Measurements from ENCODE around the gene DIPK1A.
A peak's percentile ranks its signal among the peaks of the same experiment; 100 is the strongest.

DIPK1A gene

DNA sequence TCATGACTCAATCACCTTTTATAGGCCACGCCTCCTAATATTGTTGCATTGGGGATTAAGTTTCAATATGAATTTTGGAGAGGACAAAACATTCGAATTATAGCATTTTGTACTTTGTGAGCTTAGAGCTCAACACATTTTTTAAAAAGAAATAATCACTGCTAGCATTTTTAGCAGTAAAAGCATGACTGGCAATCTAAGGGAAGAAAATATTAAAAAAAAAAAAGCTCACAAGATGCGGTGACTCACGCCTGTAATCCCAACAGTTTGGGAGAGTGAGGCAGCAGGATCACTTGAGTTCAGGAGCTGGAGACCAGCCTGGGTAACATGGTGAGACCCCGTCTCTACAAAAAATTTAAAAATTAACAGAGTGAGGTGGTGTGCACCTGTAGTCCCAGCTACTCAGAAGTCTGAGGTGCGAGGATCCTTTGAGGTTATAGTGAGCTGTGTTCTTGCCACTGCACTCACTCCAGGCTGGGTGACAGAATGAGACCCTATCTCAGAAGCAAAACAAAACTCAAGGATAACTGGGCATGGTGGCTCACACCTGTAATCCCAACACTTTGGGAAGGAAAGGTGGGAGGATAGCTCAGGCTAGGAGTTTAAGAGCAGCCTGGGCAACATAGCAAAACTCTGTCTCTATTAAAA, 28.8 kb upstream of the DIPK1A start:
- Histone ChIP-seq H3K36me3 (ENCODE audit: insufficient read depth, low read length) (no peaks in the 10 kb centered on the region), H3K27me3 (ENCODE audit: insufficient read depth, low read length, poor library complexity) (no peaks in the 10 kb centered on the region), H3K9me3 (ENCODE audit: insufficient read depth, low read length, severe bottlenecking) (no peaks in the 10 kb centered on the region), H3K9ac (ENCODE audit: low read depth, low read length) (peak overlapping the region; percentile 40), H3K4me3 (ENCODE audit: low read depth in 1 of 2, low read length in 2 of 2) (peak overlapping the region in 1 of 2 experiments; percentile 17; a peak in 2 of 4 replicates), H4K20me1 (ENCODE audit: insufficient read depth, low read length) (no peaks in the 10 kb centered on the region), H3K4me1 (ENCODE audit: insufficient read depth, low read length) (peaks cover 52% of the 10 kb centered on the region), H3K79me2 (ENCODE audit: insufficient read depth, low read length) (no peaks in the 10 kb centered on the region), H2AFZ (ENCODE audit: low read depth, low read length) (no peak overlapping the region), H3K4me2 (ENCODE audit: insufficient read depth, low read length) (peak overlapping the region; percentile 51), H3K27ac (ENCODE audit: low read length) (peak overlapping the region; percentile 87)
- peak; percentile 51 for ATAC-seq (ENCODE audit: insufficient read depth, low read depth)
- TF ChIP-seq, protein P1, sequence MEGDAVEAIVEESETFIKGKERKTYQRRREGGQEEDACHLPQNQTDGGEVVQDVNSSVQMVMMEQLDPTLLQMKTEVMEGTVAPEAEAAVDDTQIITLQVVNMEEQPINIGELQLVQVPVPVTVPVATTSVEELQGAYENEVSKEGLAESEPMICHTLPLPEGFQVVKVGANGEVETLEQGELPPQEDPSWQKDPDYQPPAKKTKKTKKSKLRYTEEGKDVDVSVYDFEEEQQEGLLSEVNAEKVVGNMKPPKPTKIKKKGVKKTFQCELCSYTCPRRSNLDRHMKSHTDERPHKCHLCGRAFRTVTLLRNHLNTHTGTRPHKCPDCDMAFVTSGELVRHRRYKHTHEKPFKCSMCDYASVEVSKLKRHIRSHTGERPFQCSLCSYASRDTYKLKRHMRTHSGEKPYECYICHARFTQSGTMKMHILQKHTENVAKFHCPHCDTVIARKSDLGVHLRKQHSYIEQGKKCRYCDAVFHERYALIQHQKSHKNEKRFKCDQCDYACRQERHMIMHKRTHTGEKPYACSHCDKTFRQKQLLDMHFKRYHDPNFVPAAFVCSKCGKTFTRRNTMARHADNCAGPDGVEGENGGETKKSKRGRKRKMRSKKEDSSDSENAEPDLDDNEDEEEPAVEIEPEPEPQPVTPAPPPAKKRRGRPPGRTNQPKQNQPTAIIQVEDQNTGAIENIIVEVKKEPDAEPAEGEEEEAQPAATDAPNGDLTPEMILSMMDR (IDR thresholded peaks at IDR 0.05; ENCODE audit: borderline replicate concordance, extremely low read depth, low read length, poor library complexity, severe bottlenecking) = no peak
- TF ChIP-seq EZH2 (IDR thresholded peaks at IDR 0.05; ENCODE audit: borderline replicate concordance, low read depth, low read length, severe bottlenecking) = no peak
- DNase-seq = peak; percentile 47

GRCh38 chr1:92989253-92989652, 28.0 kb upstream of the DIPK1A start:
- DNase-seq (no peak), ATAC-seq (ENCODE audit: insufficient read depth, low read depth) (no peak)
- Histone ChIP-seq H3K9ac (ENCODE audit: low read depth, low read length) (peak overlapping the region; percentile 40), H3K4me2 (ENCODE audit: insufficient read depth, low read length) (peak overlapping the region; percentile 51; the same call in 1 of the 2 replicates), H4K20me1 (ENCODE audit: insufficient read depth, low read length) (no peaks in the 10 kb centered on the region), H3K9me3 (ENCODE audit: insufficient read depth, low read length, severe bottlenecking) (no peaks in the 10 kb centered on the region), H3K79me2 (ENCODE audit: insufficient read depth, low read length) (no peaks in the 10 kb centered on the region), H3K4me3 (ENCODE audit: low read depth in 1 of 2, low read length in 2 of 2) (no peak overlapping the region), H3K27me3 (ENCODE audit: insufficient read depth, low read length, poor library complexity) (no peaks in the 10 kb centered on the region), H2AFZ (ENCODE audit: low read depth, low read length) (peak overlapping the region; percentile 1; the same call in 1 of the 2 replicates), H3K4me1 (ENCODE audit: insufficient read depth, low read length) (peaks cover 52% of the 10 kb centered on the region), H3K27ac (ENCODE audit: low read length) (peak overlapping the region; percentile 87), H3K36me3 (ENCODE audit: insufficient read depth, low read length) (no peaks in the 10 kb centered on the region)
- TF ChIP-seq EZH2 (IDR thresholded peaks at IDR 0.05; ENCODE audit: borderline replicate concordance, low read depth, low read length, severe bottlenecking) = no peak
- TF ChIP-seq, protein P1 (IDR thresholded peaks at IDR 0.05; ENCODE audit: borderline replicate concordance, extremely low read depth, low read length, poor library complexity, severe bottlenecking) = no peak

- ATAC-seq (ENCODE audit: insufficient read depth, low read depth) = no peak
- no peak for TF ChIP-seq EZH2 (IDR thresholded peaks at IDR 0.05; ENCODE audit: borderline replicate concordance, low read depth, low read length, severe bottlenecking)
- TF ChIP-seq, protein P1 (IDR thresholded peaks at IDR 0.05; ENCODE audit: borderline replicate concordance, extremely low read depth, low read length, poor library complexity, severe bottlenecking) = no peak
Observed at GRCh38 chr1:92987462-92987861, 26.2 kb upstream of the DIPK1A start.

More at GRCh38 chr1:92987462-92987861, 26.2 kb upstream of the DIPK1A start:
- Histone ChIP-seq H3K9me3 (ENCODE audit: insufficient read depth, low read length, severe bottlenecking) (peaks cover 2% of the 10 kb centered on the region), H3K79me2 (ENCODE audit: insufficient read depth, low read length) (no peaks in the 10 kb centered on the region), H4K20me1 (ENCODE audit: insufficient read depth, low read length) (no peaks in the 10 kb centered on the region), H2AFZ (ENCODE audit: low read depth, low read length) (no peak overlapping the region), H3K4me1 (ENCODE audit: insufficient read depth, low read length) (peaks cover 38% of the 10 kb centered on the region), H3K27ac (ENCODE audit: low read length) (no peak overlapping the region), H3K4me2 (ENCODE audit: insufficient read depth, low read length) (no peak overlapping the region), H3K27me3 (ENCODE audit: insufficient read depth, low read length, poor library complexity) (no peaks in the 10 kb centered on the region), H3K4me3 (ENCODE audit: low read depth in 1 of 2, low read length in 2 of 2) (no peak overlapping the region), H3K9ac (ENCODE audit: low read depth, low read length) (no peak overlapping the region), H3K36me3 (ENCODE audit: insufficient read depth, low read length) (no peaks in the 10 kb centered on the region)
- no peak for DNase-seq

All from DND-41 (cell line).